ENCODE results near the gene DNAJC6. TPM values are rescaled to one million over a fixed set of nuclear protein-coding genes. Genes with fewer than 3 reads are reported as not detected.

Gene DNAJC6
- total and polyA plus RNA-seq, 8 donors: 0.46 to 4.3 (median 1.9) TPM

GRCh38 chr1:65321879-65322278 is 12.5 kb downstream of the DNAJC6 start:
- ATAC-seq: no peak
- 19 to 44% methylated on average over 2 of the region's 2 CpGs for WGBS, 2 donors
- Histone ChIP-seq H3K27ac (no peak overlapping the region), H3K9me3 (no peaks in the 10 kb centered on the region), H3K36me3 (no peaks in the 10 kb centered on the region), H3K27me3 (no peaks in the 10 kb centered on the region), H3K4me1 (no peaks in the 10 kb centered on the region), H3K4me3 (no peak overlapping the region)
- TF ChIP-seq CTCF (IDR thresholded peaks at IDR 0.05): no peak
- no peak for FAIRE-seq
- DNase-seq: no peak
- intact Hi-C loops (cut with DNase I): no loop called here

- DNase-seq (no peak), FAIRE-seq (no peak), ATAC-seq (no peak)
- Histone ChIP-seq H3K4me3 (no peak overlapping the region), H3K27ac (no peak overlapping the region), H3K4me1 (no peaks in the 10 kb centered on the region), H3K36me3 (no peaks in the 10 kb centered on the region), H3K9me3 (no peaks in the 10 kb centered on the region), H3K27me3 (no peaks in the 10 kb centered on the region)
- 79 to 85% methylated on average over 5 of the region's 5 CpGs for WGBS, 2 donors
- no peak for TF ChIP-seq CTCF (IDR thresholded peaks at IDR 0.05)
- intact Hi-C loops (cut with DNase I): no loop called here
Observed at GRCh38 chr1:65323246-65323645, 13.9 kb downstream of the DNAJC6 start.

- no peak overlapping the region for H3K27ac ChIP-seq
- FAIRE-seq: no peak
- intact Hi-C loops (cut with DNase I): no loop called here
Observed at GRCh38 chr1:65330021-65330420, 20.7 kb downstream of the DNAJC6 start.

GRCh38 chr1:65330822-65331221 is 21.5 kb downstream of the DNAJC6 start:
- no peak for DNase-seq
- intact Hi-C loops (cut with DNase I): no loop called here
- TF ChIP-seq CTCF (IDR thresholded peaks at IDR 0.05): no peak
- Histone ChIP-seq H3K36me3 (no peaks in the 10 kb centered on the region), H3K27me3 (no peaks in the 10 kb centered on the region), H3K4me3 (no peak overlapping the region), H3K9me3 (no peaks in the 10 kb centered on the region), H3K4me1 (no peaks in the 10 kb centered on the region), H3K27ac (no peak overlapping the region)
- 71 to 86% methylated on average over 6 of the region's 6 CpGs for WGBS, 2 donors
- no peak for ATAC-seq
- FAIRE-seq: no peak

More at GRCh38 chr1:65330021-65330420, 20.7 kb downstream of the DNAJC6 start:
- TF ChIP-seq CTCF (IDR thresholded peaks at IDR 0.05): no peak
- no peaks in the 10 kb centered on the region for H3K9me3 ChIP-seq
- no peak for ATAC-seq
- H3K4me3 ChIP-seq: no peak overlapping the region
- 80 to 81% methylated on average over 1 of the region's 1 CpG for WGBS, 2 donors
- H3K27me3 ChIP-seq: no peaks in the 10 kb centered on the region
- no peaks in the 10 kb centered on the region for H3K36me3 ChIP-seq
- no peaks in the 10 kb centered on the region for H3K4me1 ChIP-seq
- DNase-seq: no peak

GRCh38 chr1:65332821-65333220 is 23.5 kb downstream of the DNAJC6 start:
- Histone ChIP-seq H3K27me3 (no peaks in the 10 kb centered on the region), H3K36me3 (no peaks in the 10 kb centered on the region), H3K4me3 (no peak overlapping the region), H3K4me1 (no peaks in the 10 kb centered on the region), H3K9me3 (no peaks in the 10 kb centered on the region), H3K27ac (no peak overlapping the region)
- intact Hi-C loops (cut with DNase I): no loop called here
- no peak for FAIRE-seq
- no peak for ATAC-seq
- 86 to 89% methylated on average over 1 of the region's 1 CpG for WGBS, 2 donors
- DNase-seq: no peak
- no peak for TF ChIP-seq CTCF (IDR thresholded peaks at IDR 0.05)

Data from pancreas (tissue), 10 donors.